HG03064 (cell line): ENCODE data around the gene GLRA2.

ENCODE experiments used
- ATAC-seq: cut with Tn5 transposase; IDR thresholded peaks from one replicate; pipeline ENCODE4 v1.9.1; 2021; ENCODE audit warnings: low read depth; ENCODE audit not compliant: unreplicated experiment

The GLRA2 gene

GRCh38 chrX:14529290-14529989, at the start of gene GLRA2:
TSS of gene GLRA2 (plus strand) at chrX:14529536. CDS start at chrX:14530058, 522 bp downstream.
- no peak for ATAC-seq

GRCh38 chrX:14489437-14489836, 39.9 kb upstream of the GLRA2 start:
- ATAC-seq = no peak

DNA sequence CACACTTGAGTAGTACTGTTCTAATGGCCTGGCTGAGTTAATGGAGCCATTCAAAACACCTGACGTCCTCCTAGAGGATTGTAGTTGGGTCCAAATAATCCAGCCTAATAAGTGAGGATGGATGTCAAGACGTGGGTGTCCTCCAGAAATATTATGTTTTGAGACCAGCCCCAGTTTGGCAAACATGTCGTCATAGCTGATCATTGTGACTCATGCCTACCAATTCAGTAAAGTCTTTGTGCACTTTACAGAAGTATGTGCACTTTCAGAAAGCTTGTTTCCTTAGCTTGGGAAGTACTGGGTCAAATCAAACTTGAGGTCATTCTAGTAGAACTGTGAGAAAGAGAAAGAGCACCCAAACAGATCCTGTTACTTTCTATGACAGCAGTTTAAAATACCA, 37.6 kb upstream of the GLRA2 start:
- ATAC-seq = no peak

DNA sequence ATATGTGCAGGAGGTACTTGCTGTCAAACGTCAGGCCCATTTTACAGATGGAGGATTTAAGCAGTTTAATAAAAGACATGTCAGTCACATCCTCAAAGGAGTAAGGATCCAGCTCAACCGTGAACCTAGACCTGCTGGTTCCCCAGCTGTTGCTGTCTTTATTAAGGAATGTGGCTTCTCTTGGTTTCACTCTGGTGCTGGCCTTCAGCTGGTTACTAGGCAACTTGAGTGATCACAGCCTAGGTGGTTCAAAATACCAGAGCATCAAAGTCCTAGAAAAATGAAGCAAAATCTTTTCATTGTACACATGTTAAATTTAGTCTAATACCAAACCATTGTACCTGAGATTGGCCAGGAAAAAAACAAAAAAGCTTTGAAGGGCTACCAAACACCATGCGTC, 32.7 kb upstream of the GLRA2 start:
- peak; percentile 33 for ATAC-seq

- peak; percentile 65 for ATAC-seq
These were observed 32.1 kb upstream of the GLRA2 start for GRCh38 chrX:14497184-14497666.

GRCh38 chrX:14501327-14501726, 28.0 kb upstream of the GLRA2 start:
- ATAC-seq = no peak

DNA sequence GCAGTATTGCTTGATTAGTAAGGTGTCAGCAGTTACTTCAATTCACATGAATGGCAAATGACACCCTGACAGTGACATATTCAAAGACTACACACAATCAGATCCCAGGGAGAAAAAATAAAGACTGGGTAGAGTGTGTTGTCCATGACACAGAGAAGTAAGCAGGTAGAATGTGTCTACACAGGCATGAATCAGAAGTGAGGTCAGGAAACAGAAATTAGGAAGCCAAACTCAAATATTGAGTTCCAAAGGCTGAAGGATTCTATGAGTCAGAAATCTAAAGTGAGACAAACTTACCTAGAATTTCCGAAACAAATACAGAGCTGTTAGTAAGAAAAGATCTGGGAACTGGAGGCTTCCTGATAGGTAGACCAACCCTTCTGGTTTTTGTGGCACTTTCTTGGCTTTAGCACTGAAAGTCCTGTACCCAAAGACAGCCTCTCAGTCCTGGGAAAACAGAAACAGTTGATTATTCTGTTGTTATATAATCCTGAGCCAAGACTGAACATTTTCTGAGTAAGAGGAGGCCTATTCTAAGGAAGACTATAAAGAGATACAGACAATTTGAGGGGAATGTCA, 24.3 kb upstream of the GLRA2 start:
- ATAC-seq = no peak

GRCh38 chrX:14505648-14506047, 23.7 kb upstream of the GLRA2 start:
- no peak for ATAC-seq

GRCh38 chrX:14506866-14507265, 22.5 kb upstream of the GLRA2 start:
- no peak for ATAC-seq

- no peak for ATAC-seq
These were observed 21.2 kb upstream of the GLRA2 start for GRCh38 chrX:14508025-14508690.

GRCh38 chrX:14509325-14510057, 19.8 kb upstream of the GLRA2 start:
- ATAC-seq = no peak

DNA sequence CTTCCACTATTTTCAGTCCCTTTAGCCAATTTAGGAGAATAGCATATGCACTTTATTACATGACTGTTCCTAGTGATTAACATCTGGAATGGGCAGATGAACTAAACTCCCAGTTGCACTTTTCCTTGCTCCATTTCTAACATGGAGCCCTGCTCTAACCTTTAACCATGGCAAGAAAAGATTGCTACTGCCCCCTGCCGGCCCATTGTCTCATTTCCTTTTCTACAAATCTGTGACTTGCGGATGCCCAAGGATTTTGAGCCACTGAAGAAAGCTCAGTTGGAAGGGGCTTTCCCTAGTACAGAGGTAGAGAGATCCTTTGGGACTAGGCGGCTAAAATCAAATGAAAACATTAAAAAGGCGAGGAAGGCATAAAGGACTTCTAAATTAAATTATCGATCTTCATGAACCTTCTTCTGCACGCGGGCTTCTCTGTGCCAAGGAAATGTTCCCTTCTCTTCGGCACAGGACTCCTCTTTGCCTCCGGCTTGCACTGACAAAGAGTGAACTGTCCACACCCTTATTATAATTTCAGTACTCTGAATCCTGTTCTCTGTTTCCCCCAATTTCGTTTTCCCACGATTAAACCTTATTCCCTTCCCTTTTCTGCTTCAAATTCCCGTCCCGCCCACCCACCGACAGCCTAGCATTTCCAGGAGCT, 577 bp upstream of the GLRA2 start:
- ATAC-seq = peak; percentile 53

GRCh38 chrX:14533867-14534266, 4.5 kb downstream of the GLRA2 start:
- ATAC-seq = no peak

DNA sequence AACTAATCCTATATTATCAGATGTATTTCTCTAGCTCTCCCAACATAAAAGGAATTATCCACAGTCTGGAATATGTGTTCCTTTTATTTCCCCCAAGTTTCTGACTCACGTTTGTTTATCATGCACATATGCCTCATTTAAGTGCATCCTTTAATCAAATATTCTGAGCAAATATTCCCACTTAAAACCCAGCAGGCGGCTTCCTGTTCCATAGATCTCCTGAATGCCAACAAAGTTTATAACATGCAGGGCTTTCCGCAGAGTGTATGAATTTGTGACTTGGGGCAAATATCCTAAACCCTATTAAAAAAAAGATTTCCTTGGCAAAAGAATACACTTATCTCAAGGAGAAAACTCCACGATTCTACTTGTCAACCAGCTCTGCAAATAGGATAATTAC, 16.9 kb downstream of the GLRA2 start:
- ATAC-seq = no peak

DNA sequence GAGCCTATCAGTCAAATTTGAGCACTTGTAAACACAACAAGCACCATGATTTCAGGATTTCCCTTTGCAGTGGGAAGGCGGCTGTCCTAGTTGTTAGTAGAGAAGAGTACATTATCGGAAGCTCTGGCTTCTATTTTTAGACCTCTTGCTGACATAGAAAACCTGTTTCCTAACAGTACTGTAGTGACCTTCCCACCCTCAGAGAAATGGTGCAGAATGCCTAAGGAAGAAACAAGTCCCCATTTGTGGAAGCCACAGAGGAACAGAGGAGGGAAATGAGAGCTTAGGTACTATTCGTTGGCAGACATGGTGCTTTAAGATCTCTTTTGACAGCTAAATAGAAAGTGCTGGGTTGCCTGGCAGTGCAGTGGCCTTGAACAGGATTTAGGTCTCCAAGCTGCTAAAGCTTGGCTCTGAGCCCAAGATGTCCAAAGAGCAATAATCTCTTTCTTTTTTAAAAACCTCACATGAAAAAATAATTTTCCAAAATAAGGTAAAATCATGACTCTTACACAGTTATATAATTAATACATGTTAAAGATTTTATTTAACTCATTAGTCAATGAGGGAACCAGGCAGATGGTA, 24.9 kb downstream of the GLRA2 start:
- no peak for ATAC-seq

DNA sequence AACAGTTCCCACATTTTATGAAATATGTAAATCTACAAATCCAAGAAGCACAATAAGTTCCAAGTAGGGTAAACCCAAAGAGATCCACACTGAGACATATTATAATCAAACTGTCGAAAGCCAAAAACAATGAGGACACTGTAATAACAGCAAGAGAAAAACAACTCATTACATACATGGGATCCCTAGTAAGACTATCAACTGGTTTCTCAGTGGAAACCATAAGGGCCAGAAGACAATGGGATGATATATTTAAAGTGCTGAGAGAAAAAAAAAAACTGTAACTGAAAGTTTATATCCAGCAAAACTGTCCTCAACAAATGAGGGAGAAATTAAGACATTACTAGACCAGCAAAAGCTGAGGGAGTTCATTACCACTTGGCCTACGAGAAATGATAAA, 34.7 kb downstream of the GLRA2 start:
- no peak for ATAC-seq

DNA sequence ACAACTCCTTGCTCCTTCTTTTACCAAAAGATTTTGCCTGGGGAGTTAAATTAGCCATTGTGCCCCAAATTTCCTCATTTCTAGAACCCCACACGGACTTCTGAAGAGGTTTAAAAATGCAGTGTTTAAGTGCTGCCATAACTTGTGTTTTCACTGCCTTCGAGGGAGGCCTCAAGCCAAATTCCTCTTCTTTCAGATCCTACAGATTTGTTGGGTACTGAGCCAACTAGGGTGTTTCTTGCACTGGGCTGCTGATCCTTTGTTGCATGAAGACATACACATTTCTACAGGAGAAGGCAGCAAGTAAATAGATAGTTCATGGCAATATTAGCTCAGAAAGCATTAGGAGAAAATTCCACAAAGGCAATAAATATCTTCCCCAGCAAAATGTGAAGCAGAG, 43.8 kb downstream of the GLRA2 start:
- no peak for ATAC-seq

DNA sequence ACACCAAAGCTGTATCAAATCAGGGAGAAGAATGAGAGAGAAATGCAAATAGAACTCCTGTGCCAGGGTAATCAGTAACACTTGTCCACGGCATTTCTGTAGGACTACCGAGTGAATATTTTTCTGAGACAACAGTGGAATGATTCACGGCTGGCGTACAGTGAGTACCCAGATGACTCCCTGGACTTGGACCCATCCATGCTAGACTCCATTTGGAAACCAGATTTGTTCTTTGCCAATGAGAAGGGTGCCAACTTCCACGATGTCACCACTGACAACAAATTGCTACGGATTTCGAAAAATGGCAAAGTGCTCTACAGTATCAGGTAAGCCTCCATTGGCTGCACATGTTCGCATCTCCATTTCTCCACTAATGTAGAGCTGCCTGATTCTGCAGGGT, 51.7 kb downstream of the GLRA2 start:
- no peak for ATAC-seq

DNA sequence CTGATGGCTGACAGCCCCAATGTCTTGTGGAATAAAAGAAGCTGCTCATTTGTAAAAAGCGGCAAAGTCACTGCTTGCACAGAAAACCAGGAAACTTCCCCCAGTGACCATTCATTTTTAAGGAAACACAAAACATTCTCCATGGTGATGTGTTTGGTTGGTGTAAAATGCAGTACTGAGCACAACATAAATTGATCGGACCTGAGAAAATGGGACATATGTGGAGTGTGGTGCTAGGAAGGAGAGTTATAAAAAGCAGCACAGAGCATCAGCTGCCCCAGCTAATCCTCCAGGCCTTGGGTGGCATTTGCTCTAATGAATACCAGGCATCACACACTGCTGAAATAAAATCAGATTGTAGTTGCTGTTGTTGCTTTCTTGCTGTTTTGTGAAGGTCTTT, 55.2 kb downstream of the GLRA2 start:
- ATAC-seq = no peak

GRCh38 chrX:14590216-14590615, 60.9 kb downstream of the GLRA2 start:
- no peak for ATAC-seq
